ENCODE data around the gene RNF113B. TPM values are rescaled to one million over a fixed set of nuclear protein-coding genes. Genes with fewer than 3 reads are reported as not detected.

Gene RNF113B
- total RNA-seq = not detected
- polyA plus RNA-seq = not detected
- long read RNA-seq, donor 1 = 0 reads
- long read RNA-seq, donor 2 = 0 reads
- long read RNA-seq, donor 3 = 0 reads
- long read RNA-seq, donor 4 = 0 reads
- long read RNA-seq, donor 5 = 0 reads

DNA sequence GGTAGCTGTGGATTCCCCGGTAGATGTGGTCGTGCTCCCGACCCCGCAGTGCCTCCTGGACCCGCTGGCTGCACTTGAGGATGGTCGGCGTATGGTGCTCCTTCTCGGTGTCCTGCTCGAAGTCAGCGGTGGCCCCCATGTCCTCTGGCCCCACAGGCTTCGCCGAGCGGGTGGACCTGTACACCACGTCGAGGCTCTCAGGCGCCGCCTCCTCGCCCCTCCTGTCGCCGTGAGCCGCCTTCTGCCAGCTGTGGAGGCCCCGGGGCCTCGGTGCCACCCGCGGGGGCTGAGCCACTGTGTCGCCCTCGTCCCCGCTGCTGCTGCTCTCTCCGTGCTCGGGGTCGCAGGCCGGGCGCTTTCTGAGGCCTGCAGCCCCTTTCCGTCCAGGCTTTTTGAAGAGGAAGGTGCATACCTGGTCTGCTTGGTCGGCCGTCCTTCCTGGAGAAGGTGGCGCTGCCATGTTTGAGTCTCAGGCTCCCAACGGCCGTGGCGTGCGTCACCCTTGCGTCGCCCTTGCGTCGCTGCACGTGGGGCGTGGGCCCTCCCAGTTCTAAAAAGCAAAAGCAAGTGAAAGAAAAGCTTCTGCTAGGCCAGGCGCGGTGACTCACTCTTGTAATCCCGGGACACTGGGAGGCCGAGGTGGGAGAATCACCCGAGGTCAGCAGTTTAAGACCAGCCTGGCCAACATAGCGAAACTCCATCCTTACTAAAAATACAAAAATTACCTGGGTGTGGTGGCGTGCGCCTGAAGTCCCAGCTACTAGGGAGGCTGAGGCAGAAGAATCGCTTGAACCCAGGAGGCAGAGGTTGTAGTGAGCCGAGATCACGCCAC lies at the start of gene RNF113B:
TSS of gene RNF113B (minus strand) at position 493 of the 832 bp plus-strand sequence. CDS start at position 460, 33 bp downstream.
- ATAC-seq (ENCODE audit: insufficient read depth, low FRiP score) = no peak
- Histone ChIP-seq H3K36me3 (ENCODE audit: control insufficient read depth in 4 of 4, insufficient read depth in 4 of 4, low read length in 4 of 4) (peaks cover 0 to 5% (median 3%) of the 10 kb centered on the region in 4 donors), H3K27ac (ENCODE audit: low read depth in 1 of 2, low read length in 1 of 2) (peak within 1 kb of the TSS in 1 of 2 donors; percentile 6), H3K9me3 (ENCODE audit: control insufficient read depth in 4 of 4, insufficient read depth in 3 of 4, low read length in 3 of 4) (no peaks in the 10 kb centered on the region), H3K4me1 (ENCODE audit: control insufficient read depth in 5 of 5, insufficient read depth in 5 of 5, low read length in 5 of 5) (peaks cover 8 to 33% (median 29%) of the 10 kb centered on the region in 5 donors), H3K9ac (ENCODE audit: insufficient read depth in 1 of 2, low read length in 2 of 2) (no peak within 1 kb of the TSS), H3K27me3 (ENCODE audit: control insufficient read depth in 3 of 3, insufficient read depth in 3 of 3, low read length in 2 of 3) (no peaks in the 10 kb centered on the region), H3K4me3 (no peak within 1 kb of the TSS)
- DNase-seq = no peak
- 96 to 97% methylated on average over 58 of the region's 58 CpGs for WGBS, 2 donors
- TF ChIP-seq, protein P1, sequence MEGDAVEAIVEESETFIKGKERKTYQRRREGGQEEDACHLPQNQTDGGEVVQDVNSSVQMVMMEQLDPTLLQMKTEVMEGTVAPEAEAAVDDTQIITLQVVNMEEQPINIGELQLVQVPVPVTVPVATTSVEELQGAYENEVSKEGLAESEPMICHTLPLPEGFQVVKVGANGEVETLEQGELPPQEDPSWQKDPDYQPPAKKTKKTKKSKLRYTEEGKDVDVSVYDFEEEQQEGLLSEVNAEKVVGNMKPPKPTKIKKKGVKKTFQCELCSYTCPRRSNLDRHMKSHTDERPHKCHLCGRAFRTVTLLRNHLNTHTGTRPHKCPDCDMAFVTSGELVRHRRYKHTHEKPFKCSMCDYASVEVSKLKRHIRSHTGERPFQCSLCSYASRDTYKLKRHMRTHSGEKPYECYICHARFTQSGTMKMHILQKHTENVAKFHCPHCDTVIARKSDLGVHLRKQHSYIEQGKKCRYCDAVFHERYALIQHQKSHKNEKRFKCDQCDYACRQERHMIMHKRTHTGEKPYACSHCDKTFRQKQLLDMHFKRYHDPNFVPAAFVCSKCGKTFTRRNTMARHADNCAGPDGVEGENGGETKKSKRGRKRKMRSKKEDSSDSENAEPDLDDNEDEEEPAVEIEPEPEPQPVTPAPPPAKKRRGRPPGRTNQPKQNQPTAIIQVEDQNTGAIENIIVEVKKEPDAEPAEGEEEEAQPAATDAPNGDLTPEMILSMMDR (IDR thresholded peaks at IDR 0.05; ENCODE audit: control extremely low read depth, extremely low read depth) = no peak

DNA sequence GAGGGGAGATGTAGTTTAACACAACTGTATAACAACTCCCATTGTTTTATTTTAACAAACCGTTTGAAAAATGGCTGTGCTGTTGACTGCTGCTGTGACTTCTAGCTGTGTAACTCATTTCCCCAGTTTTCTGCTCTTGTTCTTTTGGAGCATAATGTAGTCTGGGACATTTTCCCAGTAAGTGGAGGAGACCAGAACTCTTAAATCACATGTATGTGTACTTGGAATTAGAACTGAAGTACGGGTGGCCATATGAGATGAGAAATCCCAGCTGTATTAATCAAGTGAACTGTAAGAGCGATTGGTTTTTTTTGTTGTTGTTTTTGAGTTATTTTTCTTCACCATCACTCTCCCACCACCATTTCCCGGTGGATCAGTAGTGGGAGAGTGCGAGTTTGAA lies 49.4 kb upstream of the RNF113B start:
- ATAC-seq (ENCODE audit: insufficient read depth, low FRiP score) (no peak), DNase-seq (peak in 1 of 3 donors; percentile 40)
- TF ChIP-seq, protein P1 (IDR thresholded peaks at IDR 0.05; ENCODE audit: control extremely low read depth, extremely low read depth) = no peak
- Histone ChIP-seq H3K9ac (ENCODE audit: insufficient read depth in 1 of 2, low read length in 2 of 2) (no peak overlapping the region), H3K36me3 (ENCODE audit: control insufficient read depth in 4 of 4, insufficient read depth in 4 of 4, low read length in 4 of 4) (peaks cover 0 to 2% (median 0%) of the 10 kb centered on the region in 4 donors), H3K4me3 (no peak overlapping the region), H3K9me3 (ENCODE audit: control insufficient read depth in 4 of 4, insufficient read depth in 3 of 4, low read length in 3 of 4) (peaks cover 0 to 2% (median under 1%) of the 10 kb centered on the region in 4 donors), H3K27me3 (ENCODE audit: control insufficient read depth in 3 of 3, insufficient read depth in 3 of 3, low read length in 2 of 3) (no peaks in the 10 kb centered on the region), H3K4me1 (ENCODE audit: control insufficient read depth in 5 of 5, insufficient read depth in 5 of 5, low read length in 5 of 5) (peaks cover 2 to 19% (median 11%) of the 10 kb centered on the region in 5 donors), H3K27ac (ENCODE audit: low read depth in 1 of 2, low read length in 1 of 2) (no peak overlapping the region)
- WGBS, 2 donors = 84 to 90% methylated on average over 5 of the region's 5 CpGs

DNA sequence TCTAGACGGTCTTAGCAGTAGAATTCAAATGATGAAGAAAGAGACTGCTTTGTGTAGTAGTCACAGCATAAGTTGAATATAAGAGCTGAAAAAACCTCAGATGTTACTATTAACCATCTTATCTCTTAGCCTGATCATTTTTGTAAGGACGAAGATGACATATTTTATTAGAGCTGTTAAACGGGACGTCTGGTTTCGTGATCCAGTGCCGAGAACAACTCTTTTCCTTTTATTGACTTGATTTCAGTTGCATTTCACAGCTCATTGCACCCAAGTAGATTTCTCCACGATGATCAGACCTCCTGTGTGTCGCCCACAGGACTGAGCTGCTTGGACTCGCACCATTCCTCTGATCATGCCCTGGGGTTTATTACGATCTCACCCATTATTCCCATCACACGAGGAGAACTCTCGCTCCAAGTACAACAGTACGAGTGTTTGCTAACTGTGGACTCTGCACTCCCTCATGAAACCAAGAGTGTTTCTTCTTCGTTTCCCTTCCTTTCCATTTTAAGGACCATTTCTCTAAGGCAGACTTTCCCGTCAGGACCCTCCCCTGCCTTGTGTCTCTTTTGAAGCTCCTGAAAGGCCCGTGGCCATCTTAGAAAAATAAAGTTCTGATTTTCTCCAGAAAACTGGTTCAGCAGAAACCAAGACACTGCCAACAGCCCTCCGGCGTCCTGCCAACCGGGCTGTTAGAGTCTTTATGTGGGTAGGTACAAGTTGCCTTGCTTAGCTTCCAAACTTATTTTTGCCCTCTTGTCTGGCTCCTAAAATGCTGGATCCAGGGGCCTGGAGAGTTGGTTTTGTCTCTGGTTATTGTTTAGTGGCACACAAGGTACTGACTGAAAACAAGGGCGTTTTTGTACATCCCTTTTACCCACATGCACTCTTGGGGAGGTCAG lies 48.2 kb upstream of the RNF113B start:
- H3K27ac ChIP-seq (ENCODE audit: low read depth in 1 of 2, low read length in 1 of 2) = no peak overlapping the region
- H3K36me3 ChIP-seq (ENCODE audit: control insufficient read depth in 4 of 4, insufficient read depth in 4 of 4, low read length in 4 of 4) = no peaks in the 10 kb centered on the region
- H3K9ac ChIP-seq (ENCODE audit: insufficient read depth in 1 of 2, low read length in 2 of 2) = no peak overlapping the region
- no peaks in the 10 kb centered on the region for H3K27me3 ChIP-seq (ENCODE audit: control insufficient read depth in 3 of 3, insufficient read depth in 3 of 3, low read length in 2 of 3)
- no peak overlapping the region for H3K4me3 ChIP-seq
- WGBS, 2 donors = 92 to 95% methylated on average over 20 of the region's 20 CpGs
- peaks cover 3 to 30% (median 12%) of the 10 kb centered on the region in 5 donors for H3K4me1 ChIP-seq (ENCODE audit: control insufficient read depth in 5 of 5, insufficient read depth in 5 of 5, low read length in 5 of 5)
- DNase-seq (no peak), ATAC-seq (ENCODE audit: insufficient read depth, low FRiP score) (no peak)
- peaks cover 0 to 2% (median under 1%) of the 10 kb centered on the region in 4 donors for H3K9me3 ChIP-seq (ENCODE audit: control insufficient read depth in 4 of 4, insufficient read depth in 3 of 4, low read length in 3 of 4)
- TF ChIP-seq, protein P1 (IDR thresholded peaks at IDR 0.05; ENCODE audit: control extremely low read depth, extremely low read depth) = no peak
